HG03342 (cell line): ENCODE results near the gene SLC16A7.

ENCODE experiments used
- ATAC-seq: cut with Tn5 transposase; IDR thresholded peaks from one replicate; pipeline ENCODE4 v1.9.1; 2021; ENCODE audit warnings: mild to moderate bottlenecking, moderate library complexity; ENCODE audit not compliant: unreplicated experiment

SLC16A7 gene

GRCh38 chr12:59664495-59664894, 68.7 kb downstream of the SLC16A7 start:
- no peak for ATAC-seq

DNA sequence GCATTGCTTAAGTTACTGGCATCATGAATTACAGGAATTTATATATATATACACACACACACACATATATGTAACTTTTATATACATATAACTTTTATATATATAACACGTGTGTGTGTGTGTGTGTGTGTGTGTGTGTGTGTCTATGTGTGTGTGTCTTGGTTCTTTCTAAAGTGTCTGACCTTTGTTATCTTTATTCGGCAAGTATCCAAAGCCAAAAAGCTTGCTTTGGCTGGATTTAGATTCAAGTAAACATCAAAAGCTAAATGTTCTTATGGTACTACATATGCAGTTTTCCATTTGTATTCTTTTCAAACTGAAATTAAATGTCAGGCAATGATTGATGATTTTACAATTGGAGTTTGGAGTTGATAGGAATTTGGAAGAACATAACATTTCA, 69.9 kb downstream of the SLC16A7 start:
- ATAC-seq: no peak

- no peak for ATAC-seq
Measured at GRCh38 chr12:59668674-59669073, 72.8 kb downstream of the SLC16A7 start.

DNA sequence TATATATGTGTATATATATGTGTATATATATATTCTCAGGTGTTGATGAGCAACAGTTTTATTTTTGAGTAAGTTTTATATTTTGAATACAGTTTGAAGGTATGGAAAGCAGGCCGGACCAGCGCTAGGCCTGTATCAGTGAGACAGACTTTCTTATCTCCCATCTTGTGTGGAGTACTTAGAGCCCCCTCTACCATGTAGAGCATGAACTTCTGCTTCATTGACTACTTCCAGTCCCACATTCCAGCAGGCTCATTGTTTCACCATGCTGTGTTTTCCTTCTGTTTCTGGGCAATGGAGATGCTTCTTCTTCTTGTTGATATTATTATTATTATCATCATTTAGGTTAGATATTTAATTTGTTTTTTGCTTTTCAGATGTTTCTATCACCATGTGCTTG, 76.4 kb downstream of the SLC16A7 start:
- ATAC-seq: no peak

DNA sequence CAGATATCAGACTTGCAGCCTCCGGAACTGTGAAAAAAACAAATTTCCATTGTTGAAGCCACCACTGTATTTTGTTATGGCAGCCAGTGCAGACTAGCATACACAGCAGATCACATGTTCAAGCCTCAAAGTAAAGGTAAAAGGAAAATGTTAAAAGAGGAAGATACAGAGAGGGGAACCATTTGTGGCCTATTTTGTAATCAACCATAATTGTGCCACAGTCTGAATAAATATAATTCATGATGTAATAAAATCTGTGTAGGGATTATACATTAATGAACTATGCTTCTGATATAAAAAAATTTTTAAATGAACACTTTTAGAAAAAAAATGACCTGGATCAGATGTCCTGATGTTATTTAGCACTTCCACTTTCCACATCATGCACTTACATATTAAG, 79.6 kb downstream of the SLC16A7 start:
- ATAC-seq: no peak

GRCh38 chr12:59677857-59678256, 82.0 kb downstream of the SLC16A7 start:
- ATAC-seq: no peak

DNA sequence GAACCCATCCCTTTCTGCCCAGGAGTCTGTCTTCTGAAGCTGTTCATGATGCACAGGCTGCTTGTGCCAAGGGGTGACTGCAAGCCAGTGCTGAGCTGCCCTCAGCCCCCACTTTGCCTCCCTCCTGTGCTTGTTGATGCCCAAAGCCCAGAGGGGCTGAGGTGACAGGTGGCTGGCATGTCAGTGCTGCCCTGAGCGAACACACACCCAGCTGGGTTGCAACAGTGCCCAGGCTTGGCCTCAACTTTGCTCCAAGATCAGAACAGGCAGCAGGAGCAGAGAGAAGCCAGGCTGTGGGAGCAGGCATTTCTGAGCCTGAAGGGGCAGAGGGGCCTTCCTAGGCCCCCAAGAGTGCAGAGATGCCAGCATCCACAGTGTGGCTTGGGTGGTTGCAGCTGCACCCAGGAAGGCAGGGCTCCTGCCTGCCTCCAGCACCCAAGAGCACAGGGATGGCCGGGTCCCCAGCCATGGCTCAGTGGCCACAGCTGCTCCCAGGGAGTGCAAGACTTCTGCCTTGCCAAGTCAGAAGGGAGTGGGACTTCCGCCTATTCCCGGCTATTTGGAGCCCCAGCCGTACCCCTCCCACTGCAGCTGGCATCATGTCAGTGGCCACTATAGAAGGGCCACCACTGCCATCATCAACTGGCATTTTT, 83.1 kb downstream of the SLC16A7 start:
- no peak for ATAC-seq

DNA sequence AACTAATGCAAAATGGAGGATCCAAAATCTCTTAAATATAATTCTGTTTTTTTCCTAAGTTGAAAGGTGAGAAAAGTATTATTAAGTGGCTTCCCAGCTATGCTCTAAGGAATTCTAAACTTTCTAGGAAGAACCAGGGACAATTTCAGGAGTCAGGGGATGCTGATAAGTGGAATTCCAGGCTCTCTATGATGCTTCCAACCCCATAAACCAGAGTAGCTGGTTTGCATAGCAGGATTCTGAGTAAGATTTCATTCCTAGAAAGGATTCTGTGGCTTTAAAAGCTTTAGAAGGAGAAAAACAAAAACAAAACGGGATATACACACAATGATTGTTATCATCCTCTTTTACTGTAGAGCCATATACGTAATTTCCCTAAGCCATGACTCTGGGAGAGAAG, 93.9 kb downstream of the SLC16A7 start:
- no peak for ATAC-seq

DNA sequence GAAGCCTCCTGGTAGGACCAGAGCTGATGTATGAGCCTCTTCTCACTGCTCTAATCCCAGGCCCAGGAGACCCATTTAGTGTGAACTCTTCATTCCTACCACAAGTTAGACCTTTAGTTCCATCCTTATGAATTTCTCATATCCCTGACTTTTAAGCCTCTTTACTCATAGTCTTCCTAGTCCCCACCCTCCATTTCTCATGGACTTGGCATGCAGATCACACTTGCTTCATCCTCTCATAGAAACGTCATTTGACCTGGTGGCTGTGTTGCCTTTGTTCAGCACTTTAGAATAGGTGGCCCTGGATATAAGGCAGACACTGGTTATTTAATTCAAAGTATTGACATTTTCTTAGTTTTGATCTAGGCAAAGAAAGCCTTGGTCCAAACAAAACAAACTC, 99.5 kb downstream of the SLC16A7 start:
- no peak for ATAC-seq

DNA sequence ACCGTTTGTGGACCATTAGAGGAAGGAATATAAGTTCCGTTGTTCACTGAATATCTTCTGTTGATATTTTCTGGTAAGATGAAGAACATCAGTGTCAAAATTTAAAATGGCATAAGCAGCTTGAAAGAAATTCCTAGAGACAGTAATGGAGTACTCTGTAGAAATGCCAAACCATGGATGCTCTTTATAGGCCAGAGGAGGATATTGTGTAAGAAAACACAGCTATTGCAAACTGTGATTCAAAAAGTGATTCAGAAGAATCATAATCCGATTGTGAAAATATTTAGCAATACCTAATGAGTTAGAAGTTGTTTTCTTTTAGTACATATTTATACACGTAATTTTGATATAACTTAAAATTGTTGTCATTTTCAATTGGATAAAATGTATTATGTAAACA, 102.8 kb downstream of the SLC16A7 start:
- no peak for ATAC-seq

- no peak for ATAC-seq
Measured at GRCh38 chr12:59699421-59700152, 103.8 kb downstream of the SLC16A7 start.

GRCh38 chr12:59700153-59700450, 104.3 kb downstream of the SLC16A7 start:
- no peak for ATAC-seq

DNA sequence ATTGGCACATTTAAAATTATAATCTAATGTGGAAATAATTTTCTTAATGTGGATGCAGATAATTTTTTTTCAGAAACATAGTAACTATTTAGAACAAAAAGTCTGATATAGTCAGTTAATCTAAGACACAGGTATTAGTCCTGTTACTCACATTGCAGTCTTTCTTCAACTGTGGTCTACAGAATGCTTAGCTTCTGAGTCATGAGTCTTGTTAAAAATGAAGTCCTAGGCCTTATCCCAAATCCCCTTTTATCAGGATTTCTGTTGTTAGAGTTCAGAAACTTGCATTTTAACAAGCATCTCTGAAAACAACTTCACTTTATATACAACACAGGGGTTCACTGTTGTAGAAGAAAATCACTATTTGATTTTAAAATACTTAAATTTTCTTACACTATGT, 112.2 kb downstream of the SLC16A7 start:
- no peak for ATAC-seq

DNA sequence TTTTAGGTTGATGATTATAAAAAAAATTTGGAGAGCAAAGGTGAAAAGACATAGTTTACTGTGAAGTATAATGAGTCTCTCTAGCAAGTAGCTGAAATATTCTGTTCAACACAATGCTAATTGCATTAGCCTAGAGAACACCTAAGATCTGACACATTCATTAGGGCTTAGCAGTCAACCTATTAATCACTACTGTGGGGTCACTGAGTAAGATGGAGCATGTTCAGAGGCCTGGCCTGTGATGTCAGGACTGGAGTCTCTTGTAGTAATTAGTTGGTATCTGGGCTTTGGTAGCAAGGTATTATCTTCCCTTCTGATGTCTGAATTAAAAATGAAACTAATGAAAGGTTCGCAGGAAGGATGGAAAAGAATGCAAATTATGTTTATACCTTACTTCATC, 112.7 kb downstream of the SLC16A7 start:
- ATAC-seq: no peak

DNA sequence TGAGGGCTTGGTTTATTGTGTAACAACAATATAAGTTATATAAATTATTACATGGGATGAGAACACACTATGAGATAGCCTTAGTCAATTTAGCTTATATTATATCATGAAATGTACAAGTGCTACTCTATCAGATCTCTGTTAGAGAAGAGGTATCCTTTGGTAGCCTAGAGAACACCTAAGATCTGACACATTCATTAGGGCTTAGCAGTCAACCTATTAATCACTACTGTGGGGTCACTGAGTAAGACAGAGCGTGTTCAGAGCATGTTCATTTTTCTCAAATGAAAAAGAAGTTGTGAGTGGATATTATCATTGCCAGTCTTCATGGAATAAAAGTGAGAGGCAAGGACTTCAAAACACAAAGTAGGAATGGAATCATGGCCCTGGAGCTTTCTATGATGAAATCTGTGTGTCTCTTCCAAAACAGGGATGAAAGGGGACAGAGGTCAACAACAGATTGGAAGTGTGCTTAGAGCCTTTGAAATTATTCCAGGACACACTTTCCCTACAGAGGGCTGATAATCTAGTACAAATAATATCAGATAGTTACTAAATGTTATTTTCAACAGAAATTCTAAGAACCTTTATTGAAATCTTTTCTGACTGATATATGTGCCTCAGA, 114.3 kb downstream of the SLC16A7 start:
- ATAC-seq: no peak

- ATAC-seq: no peak
Measured at GRCh38 chr12:59710964-59711363, 115.1 kb downstream of the SLC16A7 start.

GRCh38 chr12:59715434-59715833, 119.6 kb downstream of the SLC16A7 start:
- ATAC-seq: no peak

DNA sequence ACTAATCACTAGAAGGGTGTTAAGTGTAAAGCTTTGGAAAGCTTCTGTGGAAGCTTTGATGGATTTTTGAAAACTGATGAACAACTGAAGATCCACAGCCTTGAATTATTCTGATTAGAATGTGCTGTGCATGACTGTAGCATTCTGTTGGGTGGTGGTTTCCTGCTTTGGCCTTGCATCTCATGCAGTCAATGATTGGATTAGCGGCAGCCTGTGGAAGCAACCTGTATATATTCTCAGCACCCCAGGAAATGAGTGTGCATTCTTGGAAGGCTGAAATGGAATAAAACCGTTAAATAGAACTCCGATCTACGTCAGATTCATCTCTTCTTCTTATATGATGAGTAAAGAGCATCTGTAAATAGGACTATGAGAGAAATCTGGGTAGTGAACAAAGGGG, 120.2 kb downstream of the SLC16A7 start:
- ATAC-seq: no peak

DNA sequence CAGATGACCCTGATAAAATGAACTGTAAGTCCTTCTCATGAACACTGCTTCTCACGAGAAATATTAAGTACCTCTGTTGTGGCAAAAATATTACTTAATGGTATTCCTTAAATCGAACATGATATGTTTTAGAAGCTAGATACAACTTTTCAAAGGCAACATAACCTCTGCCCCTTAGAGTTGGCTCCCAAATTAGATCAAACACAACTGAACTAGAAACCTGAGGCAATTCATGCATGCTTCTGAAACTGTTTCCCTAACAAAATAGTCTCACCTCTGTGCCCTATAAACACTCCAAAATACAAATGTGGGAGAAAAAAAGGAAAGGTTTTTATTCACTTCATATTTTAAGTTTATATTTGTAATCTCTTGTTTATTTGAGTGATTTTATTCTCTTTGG, 121.6 kb downstream of the SLC16A7 start:
- no peak for ATAC-seq

- no peak for ATAC-seq
Measured at GRCh38 chr12:59719701-59720100, 123.9 kb downstream of the SLC16A7 start.

- ATAC-seq: no peak
Measured at GRCh38 chr12:59723520-59723919, 127.7 kb downstream of the SLC16A7 start.

DNA sequence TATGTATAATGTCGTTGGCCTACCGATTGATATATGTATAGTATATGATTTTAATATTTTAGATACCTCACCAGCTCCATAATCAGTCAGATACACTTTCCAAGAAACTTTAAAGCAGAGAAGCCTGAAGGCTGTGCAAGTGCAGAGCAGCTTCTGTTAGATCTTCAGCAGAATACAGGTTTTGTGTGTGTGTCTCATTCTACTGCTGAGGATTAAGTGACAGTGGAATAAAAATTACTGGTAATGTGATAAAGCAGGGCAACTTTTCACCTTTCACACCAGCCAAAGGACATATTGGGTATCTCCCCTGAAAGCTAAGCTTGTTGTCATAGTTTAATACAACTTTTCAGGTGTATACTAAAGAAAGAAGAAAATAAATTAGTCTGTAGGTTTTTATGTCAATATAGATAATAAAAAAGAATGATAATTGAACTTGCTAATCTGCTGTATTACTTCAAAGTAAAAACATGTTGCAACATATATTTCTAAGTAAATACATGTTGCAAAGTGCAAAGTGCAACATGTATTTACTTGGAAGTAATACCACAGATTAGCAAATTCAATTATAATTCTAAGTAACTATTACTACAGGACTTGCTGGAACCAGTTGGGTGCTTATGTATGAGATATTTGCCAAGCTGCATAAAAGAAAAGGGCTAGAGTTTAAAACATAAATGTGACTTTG, 128.3 kb downstream of the SLC16A7 start:
- ATAC-seq: no peak
